ENCODE results near the gene OTUD1. TPM values are rescaled to one million over a fixed set of nuclear protein-coding genes. Genes with fewer than 3 reads are reported as not detected.
A peak's percentile ranks its signal among the peaks of the same experiment; 100 is the strongest.

The OTUD1 gene
- total and polyA plus RNA-seq, 12 donors, result 11.4 to 617 (median 32.2) TPM

GRCh38 chr10:23395017-23395416 lies 43.9 kb upstream of the OTUD1 start:
- Histone ChIP-seq H3K4me3 (no peak overlapping the region), H3K36me3 (no peaks in the 10 kb centered on the region), H3K27me3 (no peaks in the 10 kb centered on the region), H3K4me1 (peaks cover 0 to 5% (median 0%) of the 10 kb centered on the region in 9 donors), H3K27ac (no peak overlapping the region), H3K9me3 (no peaks in the 10 kb centered on the region)
- WGBS, 2 donors, result 92 to 96% methylated on average over 5 of the region's 5 CpGs
- no peak for ATAC-seq
- DNase-seq, result no peak
- intact Hi-C loops (cut with DNase I), result no loop called here
- TF ChIP-seq CTCF (IDR thresholded peaks at IDR 0.05), result no peak

- no peak for TF ChIP-seq CTCF (IDR thresholded peaks at IDR 0.05)
- no peaks in the 10 kb centered on the region for H3K9me3 ChIP-seq
- WGBS, 2 donors, result 94 to 98% methylated on average over 2 of the region's 2 CpGs
Measured at GRCh38 chr10:23396695-23397094, 42.2 kb upstream of the OTUD1 start.

GRCh38 chr10:23399701-23400144 lies 39.2 kb upstream of the OTUD1 start:
- peak overlapping the region in 8 of 10 donors; percentile 11 to 88 (median 80) for H3K27ac ChIP-seq
- DNase-seq (peak; percentile 28 to 52), ATAC-seq (peak; percentile 84 to 98 (median 94))
- H3K9me3 ChIP-seq, result no peaks in the 10 kb centered on the region
- intact Hi-C loops (cut with DNase I), result loop anchor here in 3 of 10 donors (1.0 to 5.0 kb wide), 5 partner anchors 37 to 53 kb away; partner anchors contain the start of gene OTUD1 (in 2 of the 3)
- WGBS, 2 donors, result 35 to 46% methylated on average over 7 of the region's 7 CpGs
- no peaks in the 10 kb centered on the region for H3K36me3 ChIP-seq
- H3K4me1 ChIP-seq, result peaks cover 0 to 36% (median 8%) of the 10 kb centered on the region in 9 donors
- no peak overlapping the region for H3K4me3 ChIP-seq
- TF ChIP-seq CTCF (IDR thresholded peaks at IDR 0.05), result no peak
- no peaks in the 10 kb centered on the region for H3K27me3 ChIP-seq

More at GRCh38 chr10:23396695-23397094, 42.2 kb upstream of the OTUD1 start:
- no peak for ATAC-seq
- H3K27me3 ChIP-seq, result no peaks in the 10 kb centered on the region
- H3K36me3 ChIP-seq, result no peaks in the 10 kb centered on the region
- intact Hi-C loops (cut with DNase I), result no loop called here
- no peak overlapping the region for H3K4me3 ChIP-seq
- H3K4me1 ChIP-seq, result peaks cover 0 to 13% (median 0%) of the 10 kb centered on the region in 9 donors
- H3K27ac ChIP-seq, result no peak overlapping the region
- no peak for DNase-seq

- Histone ChIP-seq H3K27ac (peak overlapping the region in 7 of 10 donors; percentile 1 to 88 (median 70)), H3K9me3 (no peaks in the 10 kb centered on the region), H3K4me3 (no peak overlapping the region), H3K36me3 (no peaks in the 10 kb centered on the region), H3K27me3 (no peaks in the 10 kb centered on the region), H3K4me1 (peaks cover 0 to 48% (median 9%) of the 10 kb centered on the region in 9 donors)
- DNase-seq (no peak), ATAC-seq (no peak)
- TF ChIP-seq CTCF (IDR thresholded peaks at IDR 0.05), result no peak
- WGBS, 2 donors, result 33 to 36% methylated on average over 2 of the region's 2 CpGs
- intact Hi-C loops (cut with DNase I), result loop anchor here in 3 of 10 donors (5.0 kb wide), 3 partner anchors 34 to 56 kb away; partner anchors contain the start of gene OTUD1 (in 2 of the 3)
Measured at GRCh38 chr10:23402856-23403255, 36.0 kb upstream of the OTUD1 start.

All from heart right ventricle (tissue), 16 donors.